Activated T-cell treated with anti-CD3 and anti-CD28 coated beads for 1 hour (primary cell): ENCODE measurements around the gene LRRC56.
"Not testable (repeated sequence)": the region's sequence is repeated elsewhere in the genome, so short reads cannot be mapped to it uniquely, and the experiment has no call there.

Experiments used
- DNase-seq: peaks from one replicate; pipeline ENCODE4 v3.0.0-alpha.2; 2020; ENCODE audit warnings: low read depth

The LRRC56 gene

DNA sequence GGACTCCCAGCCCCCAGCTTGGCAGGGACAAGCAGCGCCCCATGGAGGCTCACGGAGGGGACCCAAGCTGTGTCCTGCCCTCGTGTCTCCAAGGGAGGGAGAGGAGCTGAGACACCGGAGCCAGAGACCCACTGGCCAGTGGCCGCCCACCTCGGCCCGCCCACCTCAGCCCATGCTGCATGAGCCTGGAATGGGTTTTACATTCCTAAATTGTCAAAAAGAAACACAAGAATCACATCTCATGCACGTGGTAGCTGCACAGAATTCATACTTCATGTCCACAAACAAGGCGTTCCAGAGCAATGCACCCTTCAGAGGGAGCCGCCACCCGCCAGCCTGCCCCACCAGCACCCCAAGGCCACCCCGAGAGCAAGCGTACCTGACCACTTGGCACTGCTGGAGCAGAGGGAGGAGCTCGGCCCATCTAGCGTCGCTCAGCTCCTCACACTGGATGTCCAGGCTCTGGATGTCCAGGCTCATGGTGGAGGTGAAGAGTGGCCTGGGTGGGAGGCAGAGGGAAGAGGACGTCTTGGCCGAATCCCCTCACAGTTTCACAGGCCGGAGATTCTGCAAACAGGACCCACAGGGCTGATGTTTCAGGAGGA, 35.5 kb upstream of the LRRC56 start:
- no peak for DNase-seq

DNA sequence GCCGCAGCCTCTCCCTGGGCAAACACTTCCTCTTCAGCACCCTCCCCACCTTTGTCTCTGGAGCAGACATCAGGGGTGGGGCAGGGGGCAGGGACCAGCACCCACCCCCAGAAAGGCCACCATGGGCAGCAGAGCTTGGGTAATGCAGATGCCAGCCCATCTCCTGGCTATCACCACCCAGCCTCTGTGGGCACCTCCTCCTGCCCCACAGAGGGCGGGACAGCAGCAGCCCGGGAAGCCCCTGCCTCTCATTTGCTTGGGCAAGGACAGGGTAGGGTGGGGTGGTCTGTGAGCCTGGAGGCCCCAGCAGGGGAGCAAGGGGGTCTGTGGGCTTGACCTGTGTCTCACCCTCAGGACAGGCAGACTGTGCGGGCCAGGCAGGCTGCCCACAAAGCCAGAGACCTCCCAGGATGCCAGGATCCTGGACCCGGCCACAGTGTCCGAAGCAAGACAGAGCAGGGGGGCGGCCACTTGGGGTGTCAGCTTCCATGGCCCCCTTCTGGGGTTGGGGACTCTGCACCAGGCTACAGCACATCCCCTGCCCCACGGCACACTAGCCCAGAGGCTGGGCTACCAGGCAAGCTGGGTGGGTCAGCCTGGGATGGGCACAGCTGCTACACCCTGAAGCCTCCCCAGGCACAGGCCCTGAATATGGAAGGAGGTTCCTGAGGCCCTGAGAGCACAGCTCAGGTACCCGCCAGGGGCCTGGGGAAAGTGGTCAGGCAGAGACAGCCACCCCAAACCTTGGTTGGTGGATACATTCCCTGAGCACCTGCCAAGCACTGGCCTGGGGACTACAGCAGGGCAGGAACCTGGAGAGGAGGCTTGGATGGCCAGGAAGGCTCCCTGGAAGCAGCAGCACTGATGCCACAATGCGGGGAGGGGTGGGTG, 34.8 kb upstream of the LRRC56 start:
- DNase-seq: no peak

DNA sequence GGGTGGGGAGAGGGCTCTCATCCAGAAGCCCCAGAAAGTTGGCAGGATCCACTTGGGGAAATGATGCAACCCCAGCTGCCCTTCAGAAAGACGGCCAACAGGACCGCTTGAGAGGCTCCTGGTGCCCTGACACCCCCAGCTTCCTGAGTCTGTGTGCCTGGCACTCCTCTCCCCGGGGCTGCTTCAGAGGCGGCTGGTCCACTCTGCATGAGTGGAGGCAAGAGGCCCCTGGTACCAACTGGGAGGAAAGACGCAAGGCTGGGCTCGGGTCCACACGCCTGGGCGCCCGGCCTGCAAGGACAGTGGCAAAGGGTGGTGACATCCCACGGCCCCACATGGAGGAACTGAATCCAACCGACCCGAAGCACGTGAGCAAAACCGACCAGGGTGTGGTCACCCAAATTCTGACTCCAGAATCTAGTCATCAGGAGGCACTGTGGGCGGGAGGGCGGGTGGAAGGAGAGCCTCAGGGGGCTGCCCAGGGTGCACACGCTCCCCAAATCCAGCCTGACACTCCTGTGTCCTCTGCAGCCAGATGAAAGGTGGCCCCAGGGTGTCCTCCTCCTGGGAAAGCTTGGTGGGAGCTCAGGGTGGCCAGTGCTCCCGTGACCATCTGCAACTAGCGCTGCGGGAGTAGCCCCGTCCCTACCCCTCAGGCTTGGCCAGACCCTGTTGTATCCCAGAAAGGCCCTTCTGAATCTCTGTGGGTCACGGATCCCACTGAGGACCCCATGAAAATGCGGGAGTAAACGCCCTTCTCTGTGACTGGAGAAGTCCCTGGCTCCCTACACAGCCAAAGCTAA, 33.9 kb upstream of the LRRC56 start:
- no peak for DNase-seq

DNA sequence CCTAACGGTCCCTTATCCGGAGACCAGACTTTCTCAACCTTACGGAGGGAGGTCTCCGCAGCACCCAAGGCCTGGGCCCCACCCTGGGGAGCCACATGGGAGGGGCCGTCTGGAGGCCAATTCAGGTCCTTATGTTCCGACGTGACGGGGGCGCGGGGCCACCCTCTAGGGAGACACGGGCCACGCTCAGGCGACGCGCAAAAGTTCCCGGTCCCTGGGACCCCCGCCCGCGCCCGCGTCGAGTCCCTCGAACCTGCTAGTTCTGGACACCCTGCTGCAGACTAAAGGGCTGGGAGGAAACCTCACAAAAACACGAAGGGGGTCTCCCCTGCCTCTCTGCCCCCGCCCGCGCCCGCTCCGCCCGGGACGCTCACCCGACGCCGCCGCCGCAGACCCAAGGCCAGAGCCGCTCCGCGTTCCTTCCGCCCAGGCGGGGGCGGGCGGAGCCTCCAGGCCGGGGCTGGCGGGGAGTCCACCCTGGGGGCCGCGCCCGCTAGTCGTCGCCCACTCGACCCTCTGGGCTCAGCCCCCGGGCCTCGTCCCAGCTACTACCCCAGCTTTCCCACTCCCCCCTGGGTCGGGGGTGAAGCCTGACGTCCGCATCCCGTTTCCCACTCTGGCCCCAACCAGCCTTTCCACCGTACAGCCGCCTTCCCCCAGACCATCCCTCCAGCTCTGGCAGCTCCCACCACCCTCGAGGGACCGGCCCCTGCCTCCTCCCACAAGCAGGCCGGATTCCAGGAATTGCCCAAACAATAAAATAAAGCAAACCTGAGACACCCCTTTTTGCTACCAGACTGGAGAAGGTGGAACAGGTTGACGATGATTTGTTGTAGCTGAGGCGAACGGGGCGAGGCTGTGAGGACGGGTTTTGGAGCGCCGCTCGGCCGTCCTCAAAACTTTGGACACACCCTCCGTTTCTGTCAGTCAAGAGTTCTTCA, 33.0 kb upstream of the LRRC56 start:
- DNase-seq: no peak

DNA sequence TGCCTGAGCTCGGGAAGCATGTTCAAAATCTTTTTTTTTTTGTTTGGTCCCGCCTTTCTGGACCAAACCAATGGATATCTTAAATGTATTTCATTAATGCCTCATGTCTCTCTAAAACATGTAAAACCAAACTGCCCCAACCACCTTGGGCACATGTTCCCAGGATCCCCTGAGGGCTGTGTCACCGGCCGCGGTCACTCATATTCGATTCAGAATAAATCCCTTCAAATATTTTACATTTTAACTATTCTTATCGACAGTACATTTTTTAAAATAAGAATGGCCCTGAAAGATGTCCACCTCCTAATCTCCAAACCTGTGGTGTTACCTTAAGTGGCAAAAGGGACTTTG, 32.4 kb upstream of the LRRC56 start:
- no peak for DNase-seq

DNA sequence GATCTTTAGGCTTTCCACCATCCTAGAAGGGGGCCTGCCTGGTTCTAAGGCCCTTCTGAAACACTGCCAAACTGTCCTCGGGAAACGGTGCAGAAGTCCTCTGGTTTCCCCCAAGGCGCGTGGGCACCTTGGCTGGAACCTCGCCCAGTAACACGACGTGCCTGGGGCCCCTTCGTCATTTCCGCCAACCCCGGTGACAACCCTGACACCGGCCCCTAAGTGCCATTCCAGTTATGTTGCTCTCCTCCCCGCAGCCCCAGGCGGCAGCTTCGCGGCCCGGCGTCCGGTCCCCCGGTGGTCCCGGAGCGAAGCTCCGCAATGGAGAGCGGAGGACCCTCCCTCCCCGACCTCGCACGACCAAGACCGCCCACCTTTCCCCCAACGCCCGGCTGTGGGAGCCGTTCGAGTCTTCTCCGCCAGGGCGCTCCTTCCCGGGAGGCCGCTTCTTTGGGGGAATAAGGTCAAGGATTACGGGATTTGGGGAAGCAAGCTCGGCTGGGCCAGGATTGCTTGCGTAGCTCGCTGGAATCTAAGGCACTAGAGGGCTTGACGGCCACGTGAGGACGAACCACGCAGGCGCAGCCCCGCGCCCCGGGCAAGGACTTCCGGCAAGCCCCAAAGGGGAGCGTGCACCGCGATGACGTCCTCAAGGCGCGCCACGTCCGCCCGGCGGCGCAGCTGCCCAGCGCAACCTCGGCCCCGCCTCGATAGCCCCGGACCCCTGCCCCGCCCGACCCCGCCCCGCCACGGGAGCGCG, 30.9 kb upstream of the LRRC56 start:
- DNase-seq: peak; percentile 93

DNA sequence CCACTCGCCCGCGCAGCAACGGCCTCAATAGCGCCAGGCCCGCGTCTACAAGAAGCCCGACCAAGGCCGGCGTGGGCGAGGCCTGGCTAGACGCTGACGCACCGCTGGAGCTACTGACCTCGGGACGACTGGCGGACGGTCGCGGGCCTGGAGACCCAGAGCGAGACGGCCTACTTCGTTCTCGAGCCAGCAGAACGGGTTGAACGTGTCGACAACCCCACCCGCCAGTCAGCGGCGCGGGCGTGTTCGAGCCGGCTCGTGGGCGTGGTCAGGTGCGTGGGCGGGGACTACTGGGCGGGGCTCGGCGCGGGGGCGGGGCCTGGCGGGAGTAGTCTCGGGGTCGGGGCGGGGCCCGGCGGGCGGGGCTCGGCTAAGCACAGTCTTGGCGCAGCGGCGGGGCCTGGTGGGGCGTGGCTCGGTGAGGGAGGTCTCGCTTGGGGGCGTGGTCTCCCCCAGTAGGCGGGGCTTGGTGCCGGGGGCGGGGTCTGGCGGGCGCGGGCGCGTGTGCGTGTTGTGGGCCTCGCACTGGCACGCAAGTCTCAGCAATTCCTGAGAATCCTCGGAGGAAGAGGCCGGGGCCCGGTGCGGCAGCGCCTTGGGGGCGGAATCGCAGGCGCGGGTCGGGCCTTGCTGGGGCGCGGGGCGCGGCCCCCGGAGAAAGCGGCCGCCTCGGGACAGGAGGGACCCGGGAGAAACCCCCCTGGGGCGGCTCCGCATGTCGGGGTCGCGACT, 30.2 kb upstream of the LRRC56 start, which contains the start of gene RNH1:
Gene RNH1 (minus strand): TSS at position 248 of the 732 bp plus-strand sequence. CDS start 5,080 bp downstream, outside the sequence.
- DNase-seq: peak; percentile 100

DNA sequence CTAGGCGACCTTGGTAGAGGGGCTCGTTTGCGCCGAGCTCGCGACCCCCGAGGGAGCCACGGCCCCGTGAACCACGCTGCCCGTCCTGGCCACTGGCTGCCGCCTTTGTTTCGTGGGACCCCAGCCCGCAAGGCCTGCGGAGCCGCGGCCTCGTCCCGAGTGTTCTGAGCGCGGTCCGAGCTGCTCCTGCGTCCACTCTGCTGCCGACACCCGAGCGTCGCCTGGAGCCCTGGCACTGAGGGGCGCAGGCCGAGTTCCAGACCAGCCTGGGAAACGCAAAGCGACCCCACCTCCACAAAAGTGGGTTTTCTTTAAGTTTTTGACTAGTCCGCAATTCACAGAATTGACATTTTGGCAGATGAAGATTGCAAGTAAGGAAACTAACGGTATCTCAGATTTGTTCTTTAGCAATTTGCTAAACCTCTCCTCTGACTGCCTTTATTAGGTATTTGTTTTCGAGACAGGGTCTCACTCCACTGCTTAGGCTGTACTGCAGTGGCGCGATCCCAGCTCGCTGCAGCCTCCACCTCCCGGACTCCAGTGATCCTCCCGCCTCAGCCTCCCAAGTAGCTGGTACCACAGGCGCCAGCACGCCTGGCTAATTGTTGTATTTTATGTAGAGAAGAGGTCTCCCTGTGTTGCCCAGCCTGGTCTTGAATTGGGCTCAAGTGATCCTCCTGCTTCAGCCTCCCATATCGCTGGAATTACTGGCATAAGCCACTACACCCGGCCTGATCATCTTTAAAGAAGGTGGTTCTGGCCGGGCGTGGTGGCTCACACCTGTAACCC, 29.4 kb upstream of the LRRC56 start:
- DNase-seq: no peak

DNA sequence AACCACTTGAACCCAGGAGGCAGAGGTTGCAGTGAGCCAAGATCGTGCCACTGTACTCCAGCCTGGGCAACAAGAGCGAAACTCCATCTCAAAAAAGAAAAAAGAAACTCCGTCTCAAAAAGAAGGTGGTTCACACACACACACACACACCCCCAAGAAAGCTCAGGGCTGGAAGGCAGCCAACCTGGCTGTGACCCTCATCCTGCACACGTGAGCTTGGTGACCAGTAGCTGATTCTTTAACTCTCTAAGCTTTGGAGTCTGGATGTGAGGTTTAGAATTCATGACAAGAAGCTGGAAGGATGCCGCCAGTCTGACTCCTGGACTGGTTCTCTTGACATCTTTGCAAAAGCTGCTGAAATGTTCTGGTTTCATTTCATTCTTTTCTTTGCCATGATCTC, 28.4 kb upstream of the LRRC56 start:
- no peak for DNase-seq

DNA sequence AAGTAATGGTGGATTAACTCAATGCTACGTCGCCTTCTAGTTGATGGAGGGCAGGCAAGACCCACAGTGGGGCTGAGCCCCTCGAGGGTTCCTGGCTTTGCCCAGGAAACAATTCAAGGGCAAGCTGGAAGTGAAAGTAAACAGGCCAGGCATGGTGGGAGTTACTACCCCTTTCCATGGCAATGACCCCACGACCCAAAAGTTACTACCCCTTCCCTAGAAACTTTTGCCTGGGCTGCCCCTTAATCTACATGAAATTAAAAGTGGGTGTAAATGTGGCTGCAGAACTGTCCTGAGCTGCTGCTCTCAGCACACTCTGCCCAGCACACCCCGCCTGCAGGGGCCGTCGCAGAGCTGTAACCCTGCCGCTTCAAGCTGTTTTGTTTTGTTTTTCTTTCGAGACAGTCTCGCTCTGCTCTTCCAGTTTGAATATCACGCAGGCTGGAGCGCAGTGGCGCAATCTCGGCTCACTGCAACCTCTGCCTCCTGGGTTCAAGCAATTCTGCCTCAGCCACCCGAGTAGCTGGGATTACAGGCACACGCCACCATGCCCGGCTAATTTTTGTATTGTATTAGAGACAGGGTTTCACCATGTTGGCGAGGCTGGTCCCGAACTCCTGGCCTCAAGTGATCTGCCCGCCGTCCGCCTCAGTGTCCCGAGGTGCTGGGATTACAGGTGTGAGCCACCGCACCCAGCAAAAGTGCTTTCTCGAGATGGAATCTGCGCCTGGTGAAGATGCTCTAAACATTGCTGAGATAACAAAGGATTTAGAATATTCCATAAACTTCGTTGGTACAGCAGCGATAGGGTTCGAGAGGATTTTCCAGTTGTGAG, 24.3 kb upstream of the LRRC56 start:
- DNase-seq: no peak

DNA sequence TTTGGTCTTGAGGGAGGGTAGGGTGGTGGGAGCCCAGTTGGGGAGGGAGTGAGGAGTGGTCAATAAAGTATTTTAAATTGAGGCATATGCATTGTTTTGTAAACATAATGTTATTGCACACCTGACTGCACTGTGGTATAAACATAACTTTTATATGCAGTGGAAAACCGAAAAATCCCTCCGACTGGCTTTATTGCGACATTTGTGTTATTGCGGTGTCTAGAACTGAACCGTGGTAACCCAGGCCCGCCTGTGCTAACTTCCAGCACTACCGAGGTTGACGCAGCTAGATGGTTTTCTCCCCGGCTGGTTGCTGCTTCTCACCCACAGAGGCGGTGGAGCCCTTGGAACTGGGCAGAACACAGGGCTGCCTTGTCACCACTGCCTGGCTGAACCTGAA, 22.7 kb upstream of the LRRC56 start:
- no peak for DNase-seq

DNA sequence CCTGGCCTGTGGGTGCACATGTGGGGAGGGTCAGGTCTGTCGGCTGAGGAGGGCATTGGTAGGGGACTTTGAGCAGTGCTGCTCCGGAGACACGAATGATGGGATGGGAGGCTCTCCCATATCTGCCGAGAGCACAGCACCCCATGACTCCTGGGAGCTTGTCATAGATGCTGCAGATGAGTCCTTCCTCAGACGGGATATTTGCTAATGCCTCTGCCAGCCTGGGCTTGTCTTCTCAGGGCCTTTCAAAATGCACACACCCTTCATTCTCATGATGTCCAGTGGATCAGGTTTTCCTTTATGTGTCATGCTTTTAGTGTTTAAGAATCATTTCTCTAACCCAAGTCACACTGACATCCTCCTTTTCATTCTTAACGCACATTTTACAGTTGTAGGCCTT, 22.2 kb upstream of the LRRC56 start:
- DNase-seq: no peak

DNA sequence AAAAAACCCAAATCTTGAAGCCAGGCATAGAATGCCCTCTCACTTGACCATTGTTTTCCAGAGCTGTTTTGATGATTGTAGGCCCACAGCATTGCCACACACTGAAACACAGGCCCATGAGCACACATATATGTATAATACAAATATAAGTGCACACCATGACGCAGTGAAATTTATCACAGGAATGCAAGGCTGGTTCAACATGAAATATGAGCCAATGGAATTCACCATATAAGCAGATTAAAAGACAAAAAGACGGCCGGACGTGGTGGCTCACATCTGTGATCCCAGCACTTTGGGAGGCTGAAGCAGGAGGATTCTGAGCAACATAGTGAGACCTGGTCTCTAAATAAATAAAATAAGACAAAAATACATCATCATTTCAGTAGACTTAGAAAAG, 20.9 kb upstream of the LRRC56 start:
- DNase-seq: no peak

DNA sequence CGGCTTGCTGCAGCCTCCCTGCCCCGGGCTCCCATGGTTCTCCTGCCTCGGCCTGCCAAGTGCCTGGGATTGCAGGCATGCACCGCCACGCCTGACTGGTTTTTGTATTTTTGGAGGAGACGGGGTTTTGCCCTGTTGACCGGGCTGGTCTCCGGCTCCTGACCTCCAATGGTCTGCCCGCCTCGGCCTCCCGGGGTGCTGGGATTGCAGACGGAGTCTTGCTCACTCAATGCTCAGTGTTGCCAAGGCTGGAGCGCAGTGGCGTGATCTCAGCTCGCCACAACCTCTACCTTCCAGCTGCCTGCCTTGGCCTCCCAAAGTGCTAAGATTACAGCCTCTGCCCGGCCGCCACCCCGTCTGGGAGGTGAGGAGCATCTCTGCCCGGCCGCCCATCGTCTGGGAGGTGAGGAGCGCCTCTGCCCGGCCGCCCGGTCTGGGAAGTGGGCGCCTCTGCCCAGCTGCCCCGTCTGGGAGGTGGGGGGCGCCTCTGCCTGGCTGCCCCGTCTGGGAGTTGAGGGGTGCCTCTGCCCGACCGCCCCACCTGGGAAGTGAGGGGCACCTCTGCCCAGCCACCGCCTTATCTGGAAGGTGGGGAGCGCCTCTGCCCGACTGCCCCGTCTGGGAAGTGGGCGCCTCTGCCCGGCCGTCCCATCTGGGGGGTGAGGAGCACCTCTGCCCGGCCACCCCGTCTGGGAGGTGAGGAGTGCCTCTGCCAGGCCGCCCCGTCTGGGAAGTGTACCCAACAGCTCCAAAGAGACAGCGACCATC, 20.2 kb upstream of the LRRC56 start:
- not testable (repeated sequence) for DNase-seq

DNA sequence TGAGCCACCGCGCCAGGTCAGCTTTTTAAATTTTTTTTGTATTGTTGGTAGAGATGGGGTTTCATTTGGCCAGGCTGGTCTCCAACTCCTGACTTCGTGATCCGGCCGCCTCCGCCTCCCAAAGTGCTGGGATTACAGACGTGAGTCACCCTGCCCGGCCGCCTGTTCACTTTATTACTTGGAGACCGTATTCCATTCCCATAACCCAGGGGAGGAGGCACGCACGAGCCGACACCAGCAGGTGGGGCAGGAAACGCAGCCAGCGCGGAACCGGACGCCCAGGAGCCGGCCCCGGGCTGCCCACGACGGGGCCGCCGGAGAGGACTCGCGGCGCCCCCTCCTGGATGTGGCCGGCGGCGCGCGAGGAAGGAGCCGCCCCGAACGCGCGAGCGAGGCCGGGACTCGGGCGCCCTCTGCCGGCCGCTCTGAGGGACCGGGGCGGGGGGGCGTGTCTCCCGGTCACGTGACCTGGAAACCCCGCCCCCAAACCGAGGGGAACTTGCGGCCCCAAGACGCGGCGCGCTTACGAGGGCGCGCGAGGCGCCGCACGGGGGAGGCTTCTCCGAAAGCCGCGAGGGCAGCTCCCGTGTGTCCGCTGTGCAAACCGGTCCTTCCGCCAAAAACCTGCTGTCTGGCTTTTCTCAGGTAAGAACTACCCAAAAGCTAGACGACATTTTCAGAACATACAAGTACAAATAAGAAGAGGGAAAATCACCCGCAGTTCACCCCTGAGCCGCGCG, 18.7 kb upstream of the LRRC56 start:
- DNase-seq: peak; percentile 86

DNA sequence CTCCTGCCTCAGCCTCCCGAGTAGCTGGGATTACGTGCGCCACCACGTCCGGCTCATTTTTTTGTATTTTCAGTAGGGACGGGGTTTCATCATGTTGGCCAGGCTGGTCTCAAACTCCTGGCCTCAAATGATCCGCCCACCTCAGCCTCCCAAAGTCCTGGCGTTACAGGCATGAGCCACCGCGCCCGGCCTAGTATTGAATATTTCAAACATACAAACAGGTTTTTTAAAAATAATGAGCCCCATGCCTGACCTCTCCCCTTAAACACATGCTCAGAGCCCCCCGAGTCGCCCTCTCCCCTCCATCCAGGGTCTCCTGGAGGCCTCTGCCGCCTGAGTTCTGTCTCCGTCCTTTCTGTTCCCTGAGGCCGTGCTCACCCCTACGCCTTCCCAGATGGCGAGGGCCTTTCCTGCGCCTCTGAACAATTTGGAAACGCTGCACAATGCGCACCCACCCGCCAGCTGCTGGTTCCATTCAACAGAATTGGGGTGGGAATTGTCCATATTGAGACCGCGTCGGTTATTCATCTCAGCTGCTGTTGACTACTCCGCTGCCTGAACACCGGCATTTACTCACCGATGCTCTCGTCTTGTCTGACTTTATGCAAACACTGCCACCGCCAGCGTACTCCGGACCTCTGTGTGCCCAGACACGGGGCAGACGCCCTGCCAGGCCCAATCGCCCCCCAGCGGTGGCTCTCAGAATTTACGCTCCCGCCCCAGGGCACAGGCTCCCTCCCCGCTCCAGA, 16.7 kb upstream of the LRRC56 start:
- no peak for DNase-seq
